ENCODE results near the gene ABCA3.

The ABCA3 gene

GRCh38 chr16:2235695-2236336 is 104.7 kb downstream of the ABCA3 start:
- no peak for DNase-seq (ENCODE audit: low read depth in 2 of 2)

- no peak for DNase-seq (ENCODE audit: low read depth in 2 of 2)
Observed at GRCh38 chr16:2235234-2235651, 105.3 kb downstream of the ABCA3 start.

GRCh38 chr16:2234813-2235170 is 105.7 kb downstream of the ABCA3 start:
- no peak for DNase-seq (ENCODE audit: low read depth in 2 of 2)

DNA sequence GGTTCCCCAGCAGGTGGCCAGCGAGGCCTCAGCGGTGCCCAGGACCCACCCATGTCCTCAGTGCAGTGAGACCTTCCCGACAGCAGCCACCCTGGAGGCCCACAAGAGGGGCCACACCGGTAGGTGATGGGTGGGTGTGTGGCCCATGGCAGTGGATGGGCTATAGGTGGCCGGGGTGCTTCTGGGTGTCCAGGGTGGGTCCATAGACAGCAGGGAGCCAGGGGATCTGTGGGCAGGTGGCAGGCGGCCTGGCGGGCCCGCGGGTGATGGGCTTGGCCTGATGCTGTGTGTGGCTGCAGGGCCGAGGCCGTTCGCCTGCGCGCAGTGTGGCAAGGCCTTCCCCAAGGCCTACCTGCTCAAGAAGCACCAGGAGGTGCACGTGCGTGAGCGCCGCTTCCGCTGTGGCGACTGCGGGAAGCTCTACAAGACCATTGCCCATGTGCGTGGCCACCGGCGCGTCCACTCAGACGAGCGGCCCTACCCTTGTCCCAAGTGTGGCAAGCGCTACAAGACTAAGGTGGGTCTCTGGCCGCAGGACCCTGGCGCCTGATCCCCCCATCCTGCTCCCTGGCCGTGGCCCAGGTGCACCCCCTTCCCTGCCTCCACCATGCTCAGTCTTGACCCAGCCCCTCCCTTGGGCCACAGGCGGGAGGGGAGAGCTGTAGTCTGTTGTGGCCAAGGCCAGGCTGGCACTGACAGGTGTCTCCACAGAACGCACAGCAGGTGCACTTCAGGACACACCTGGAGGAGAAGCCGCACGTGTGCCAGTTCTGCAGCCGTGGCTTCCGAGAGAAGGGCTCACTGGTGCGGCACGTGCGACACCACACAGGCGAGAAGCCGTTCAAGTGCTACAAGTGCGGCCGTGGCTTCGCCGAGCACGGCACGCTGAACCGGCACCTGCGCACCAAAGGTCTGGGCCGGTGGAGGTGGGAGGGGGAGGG is 106.4 kb downstream of the ABCA3 start:
- DNase-seq (ENCODE audit: low read depth in 2 of 2), result no peak

DNA sequence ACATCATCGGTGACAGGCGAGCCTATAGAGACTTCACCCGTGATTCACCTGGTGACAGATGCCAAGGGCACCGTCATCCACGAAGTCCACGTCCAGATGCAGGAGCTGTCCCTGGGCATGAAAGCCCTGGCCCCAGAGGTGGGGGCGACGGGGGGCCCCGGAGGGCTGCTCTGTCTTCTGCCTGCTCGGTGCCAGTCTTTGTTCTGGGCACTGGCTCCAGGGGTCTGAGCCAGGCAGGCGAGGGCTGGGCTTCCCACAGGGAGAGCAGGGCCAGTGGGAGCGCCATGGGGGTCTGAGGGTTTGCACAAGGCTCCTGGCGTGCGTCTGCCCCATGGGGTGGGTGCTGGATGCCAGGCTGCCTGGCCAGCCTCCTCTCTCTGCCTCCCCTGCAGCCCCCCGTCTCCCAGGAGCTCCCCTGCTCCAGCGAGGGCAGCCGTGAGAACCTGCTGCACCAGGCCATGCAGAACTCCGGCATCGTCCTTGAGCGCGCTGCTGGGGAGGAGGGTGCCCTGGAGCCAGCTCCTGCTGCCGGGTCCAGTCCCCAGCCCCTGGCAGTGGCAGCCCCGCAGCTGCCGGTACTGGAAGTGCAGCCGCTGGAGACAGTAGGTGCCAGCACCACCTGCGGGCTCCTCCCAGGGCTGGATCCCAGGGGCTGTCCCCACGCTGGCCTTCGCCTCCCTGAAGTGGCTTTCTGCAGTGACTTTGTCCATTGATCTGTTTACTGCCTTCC is 107.3 kb downstream of the ABCA3 start:
- DNase-seq (ENCODE audit: low read depth in 2 of 2), result no peak

GRCh38 chr16:2232094-2232990 is 108.2 kb downstream of the ABCA3 start:
- no peak for DNase-seq (ENCODE audit: low read depth in 2 of 2)

- DNase-seq (ENCODE audit: low read depth in 2 of 2), result no peak
Observed at GRCh38 chr16:2231016-2231931, 109.3 kb downstream of the ABCA3 start.

DNA sequence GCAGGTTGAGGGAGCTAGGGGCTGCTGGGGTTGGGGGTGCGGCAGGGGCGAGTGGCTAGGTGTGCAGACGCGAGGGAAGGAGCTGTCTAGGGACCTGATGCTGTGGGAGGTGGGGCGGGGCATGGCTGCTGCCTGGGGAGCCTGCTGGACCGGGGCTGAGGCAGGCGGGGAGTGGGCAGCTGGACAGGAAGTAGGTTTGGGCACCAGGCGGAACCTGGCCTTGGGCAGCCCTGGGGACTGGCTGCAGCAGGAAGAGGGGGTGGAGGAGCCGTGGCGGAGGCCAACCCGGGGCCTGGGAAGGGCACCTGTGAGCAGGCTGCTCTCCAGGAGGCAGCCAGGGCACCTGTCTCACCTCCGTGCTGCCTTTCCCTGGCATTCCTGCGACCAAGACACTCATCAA is 110.2 kb downstream of the ABCA3 start:
- DNase-seq (ENCODE audit: low read depth in 2 of 2), result no peak

GRCh38 chr16:2229632-2230250 is 110.8 kb downstream of the ABCA3 start:
- DNase-seq (ENCODE audit: low read depth in 2 of 2), result no peak

GRCh38 chr16:2229091-2229490 is 111.4 kb downstream of the ABCA3 start:
- DNase-seq (ENCODE audit: low read depth in 2 of 2), result no peak

- no peak for DNase-seq (ENCODE audit: low read depth in 2 of 2)
Observed at GRCh38 chr16:2228161-2228824, 112.2 kb downstream of the ABCA3 start.

DNA sequence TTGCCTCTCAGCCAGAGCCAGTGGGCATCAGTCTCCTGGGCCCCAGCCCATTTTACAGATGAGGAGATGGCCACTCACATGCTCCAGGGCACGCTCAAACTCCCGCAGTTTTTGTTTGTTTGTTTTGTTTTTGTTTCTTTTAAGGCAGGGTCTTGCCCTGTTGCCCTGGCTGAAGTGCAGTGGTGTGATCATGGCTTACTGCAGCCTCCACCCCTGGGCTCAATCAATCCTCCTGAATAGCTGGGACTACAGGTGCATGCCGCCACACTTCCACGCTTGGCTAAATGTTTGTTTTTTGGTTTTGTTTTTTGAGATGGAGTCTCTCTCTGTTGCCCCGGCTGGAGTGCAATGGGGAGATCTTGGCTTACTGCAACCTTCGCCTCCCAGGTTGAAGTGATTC is 113.6 kb downstream of the ABCA3 start:
- no peak for DNase-seq (ENCODE audit: low read depth in 2 of 2)

DNA sequence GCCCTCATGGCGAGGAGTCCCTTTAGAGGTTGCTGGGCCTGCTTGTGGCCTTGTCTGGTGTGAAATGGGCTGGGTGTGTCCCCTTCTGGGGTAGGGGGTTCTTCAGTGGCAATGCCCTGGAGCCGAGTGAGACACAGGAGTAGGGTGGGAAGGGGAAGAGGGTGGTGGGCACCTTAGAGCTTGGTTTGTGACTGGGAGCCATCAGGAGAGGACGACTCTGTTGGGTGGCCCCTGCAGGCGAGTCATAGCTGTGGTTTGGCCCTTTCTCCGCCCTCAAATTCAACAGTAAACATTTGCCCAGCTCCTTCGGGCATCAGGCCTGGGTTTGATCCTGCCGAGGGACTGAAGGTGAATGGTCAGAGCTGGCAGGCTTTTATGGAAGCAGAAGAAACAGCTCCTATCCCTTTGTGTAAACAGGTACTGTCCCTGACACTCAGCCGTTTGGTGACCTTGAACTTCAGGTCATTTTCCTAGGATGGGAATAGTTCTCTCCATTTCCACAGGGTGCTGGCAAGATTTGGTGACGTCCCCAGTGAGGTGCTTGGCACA is 114.2 kb downstream of the ABCA3 start:
- DNase-seq (ENCODE audit: low read depth in 2 of 2), result no peak
